IPS DF 4.7 (cell line): Measurements from ENCODE around the gene ARID1B.

Source experiments
- DNase-seq: peaks from one replicate; pipeline ENCODE4 v3.0.0-alpha.2; 2013; ENCODE audit warnings: low spot score; ENCODE audit errors: extremely low read depth

The ARID1B gene

DNA sequence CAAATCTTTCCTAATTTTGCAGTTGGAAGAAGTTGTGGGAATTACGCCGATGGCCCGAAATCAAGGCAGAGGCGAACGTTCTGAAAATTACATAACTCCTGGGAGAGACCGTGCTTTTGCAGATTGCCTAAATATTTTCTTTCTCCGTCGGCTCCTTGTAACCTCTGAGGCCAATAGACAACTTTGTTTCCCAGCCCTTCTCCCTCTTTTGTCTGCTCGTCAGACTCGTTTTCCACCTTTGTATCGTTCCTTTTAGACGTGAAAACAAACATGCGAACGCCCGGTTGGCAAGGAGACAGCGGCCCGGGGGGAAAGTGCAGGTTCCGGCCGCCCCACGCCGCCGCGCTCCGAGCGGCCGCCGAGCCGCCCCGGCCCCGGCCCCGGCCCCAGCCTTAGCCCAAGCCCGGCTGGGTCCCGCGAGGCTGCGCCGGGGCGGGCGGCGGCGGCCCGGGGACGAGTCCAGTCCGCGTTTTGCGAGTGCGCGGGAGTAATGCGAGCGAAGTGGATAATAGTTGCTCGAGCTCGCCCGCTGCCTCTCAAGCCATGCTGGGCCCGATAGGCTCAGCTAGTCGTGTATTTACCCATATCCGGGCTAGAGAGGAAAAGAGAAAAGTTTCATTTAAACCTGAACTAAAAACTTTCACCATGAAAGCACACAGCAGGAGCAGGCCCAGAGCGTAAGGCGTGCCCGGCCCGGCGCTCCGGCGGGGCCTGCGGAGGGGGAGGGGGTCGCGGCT lies at the start of gene ARID1B:
TSS of gene ARID1B (plus strand) at position 539 of the 737 bp plus-strand sequence. CDS start 303 bp downstream, outside the sequence.
- no peak for DNase-seq

DNA sequence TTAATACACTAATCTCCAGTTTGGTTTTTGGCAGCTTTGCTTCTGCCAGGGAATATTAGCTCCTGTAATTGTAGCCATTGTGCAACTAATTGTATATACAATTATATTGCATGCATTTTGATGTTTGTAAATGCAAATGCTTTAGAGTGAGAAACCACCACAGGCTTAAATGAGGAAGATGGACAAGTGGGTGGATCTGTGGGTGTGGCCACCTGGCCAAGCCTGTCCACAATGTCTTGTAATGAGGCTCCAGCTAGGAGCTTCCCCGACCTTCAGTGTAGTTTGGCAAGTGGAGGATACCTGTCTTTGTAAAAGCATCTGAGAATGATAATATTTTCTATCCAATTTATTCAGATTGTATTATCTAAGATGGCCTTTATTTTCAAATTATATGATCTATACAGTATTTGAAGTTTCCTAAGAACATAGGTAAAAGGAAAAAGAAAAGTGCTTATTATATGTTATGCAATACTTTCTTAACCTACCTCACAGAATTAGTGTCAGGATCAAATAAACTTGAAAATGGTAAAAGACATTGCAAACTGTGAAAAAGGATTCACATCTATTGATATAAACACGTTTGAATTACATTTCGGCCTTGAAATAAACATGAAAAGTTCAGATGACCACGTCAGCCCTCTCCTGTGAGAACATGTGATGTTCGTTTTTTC lies 49.3 kb upstream of the ARID1B start:
- no peak for DNase-seq

DNA sequence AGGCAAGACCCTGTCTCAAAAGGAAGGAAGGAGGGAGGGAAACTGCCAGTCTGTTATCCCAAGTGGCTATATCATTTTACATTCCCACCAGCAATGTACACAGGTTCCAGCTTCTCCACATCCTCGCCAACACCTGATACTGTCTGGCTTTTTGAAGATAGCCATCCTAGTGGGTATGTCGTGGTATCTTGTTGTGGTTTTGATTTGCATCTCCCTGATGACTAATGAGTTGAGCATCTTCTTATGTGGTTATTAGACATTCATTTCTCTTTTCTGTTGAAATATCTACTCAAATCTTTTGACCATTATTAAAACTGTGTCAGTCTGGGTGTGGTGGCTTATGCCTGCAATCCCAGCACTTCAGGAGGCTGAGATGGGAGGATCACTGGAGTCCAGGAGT lies 47.9 kb upstream of the ARID1B start:
- DNase-seq = no peak

DNA sequence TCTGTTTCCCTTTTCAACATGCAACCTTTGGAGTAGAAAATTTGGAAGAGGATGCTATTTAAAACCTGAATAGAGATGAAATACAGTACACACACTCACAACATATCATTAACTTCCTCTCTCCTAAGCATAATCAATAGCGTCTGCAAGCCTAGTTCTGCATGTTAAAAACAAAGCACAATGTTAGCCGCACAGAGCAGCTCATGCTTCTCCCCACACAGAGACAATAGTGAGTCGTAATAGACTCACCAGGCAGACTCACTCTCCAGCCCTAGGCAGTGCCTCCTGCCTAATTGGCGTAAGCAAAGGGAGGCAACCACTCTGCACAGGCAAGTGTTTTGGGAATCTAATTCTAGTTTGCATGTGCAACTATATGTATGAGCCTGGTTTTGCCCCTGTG lies 45.8 kb upstream of the ARID1B start:
- DNase-seq = no peak

- DNase-seq = no peak
Observed at GRCh38 chr6:156735751-156736150, 41.4 kb upstream of the ARID1B start.

DNA sequence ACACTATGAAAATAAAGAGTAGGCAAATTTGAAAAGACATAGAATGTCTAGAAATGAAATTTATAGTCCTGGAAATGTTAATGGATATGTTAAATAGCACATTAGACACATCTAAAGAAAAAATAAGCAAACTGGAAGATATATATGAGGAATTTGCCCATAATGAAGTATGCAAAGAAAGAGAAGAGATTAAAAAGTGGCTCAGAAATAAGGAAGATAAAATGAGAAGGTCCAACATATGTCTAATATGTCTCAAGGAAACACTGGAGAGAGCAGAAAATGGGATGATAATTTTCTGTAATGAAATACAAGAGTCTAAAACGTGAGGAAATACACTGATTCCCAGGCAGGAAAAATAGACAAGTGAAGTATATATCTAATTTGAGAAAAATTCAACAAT lies 36.6 kb upstream of the ARID1B start:
- no peak for DNase-seq

GRCh38 chr6:156741287-156742073 lies 35.7 kb upstream of the ARID1B start:
- no peak for DNase-seq

DNA sequence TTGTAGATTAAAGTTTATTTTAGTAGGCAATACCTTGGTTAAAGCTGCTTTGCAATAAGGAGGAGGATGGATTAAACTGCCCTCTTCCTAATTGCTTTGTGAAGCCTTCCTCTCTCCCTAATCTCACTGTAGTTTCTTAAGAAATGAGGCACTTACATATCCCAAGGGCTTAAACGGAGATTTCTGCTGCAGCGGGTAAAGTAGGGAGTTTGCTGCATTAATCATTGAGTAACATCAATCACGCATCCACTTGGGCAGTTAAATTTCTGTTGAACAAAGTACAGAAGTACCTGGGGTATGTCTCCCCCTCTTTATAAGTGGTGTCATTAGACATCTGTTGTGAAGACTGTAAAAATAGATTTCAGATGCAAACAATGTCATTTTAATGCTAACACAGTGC lies 29.5 kb upstream of the ARID1B start:
- DNase-seq = no peak

DNA sequence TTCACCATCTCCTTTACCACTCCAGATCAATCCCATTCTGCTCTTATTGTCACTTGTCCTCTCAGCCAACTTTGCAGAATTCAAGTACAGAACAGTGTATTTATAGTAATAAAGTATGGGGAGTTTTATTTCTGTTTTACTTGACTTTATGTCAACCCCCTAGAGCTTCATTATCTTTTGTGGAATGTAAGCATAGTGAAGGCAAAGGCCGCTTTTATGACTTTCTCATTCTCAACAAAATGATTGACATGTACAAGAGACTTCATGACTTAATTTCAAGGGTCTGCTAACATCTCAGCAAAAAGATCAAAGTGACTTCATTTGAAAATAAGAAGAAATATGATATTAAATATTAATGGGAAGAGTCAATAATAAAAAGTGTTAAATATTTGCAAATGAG lies 28.7 kb upstream of the ARID1B start:
- no peak for DNase-seq

DNA sequence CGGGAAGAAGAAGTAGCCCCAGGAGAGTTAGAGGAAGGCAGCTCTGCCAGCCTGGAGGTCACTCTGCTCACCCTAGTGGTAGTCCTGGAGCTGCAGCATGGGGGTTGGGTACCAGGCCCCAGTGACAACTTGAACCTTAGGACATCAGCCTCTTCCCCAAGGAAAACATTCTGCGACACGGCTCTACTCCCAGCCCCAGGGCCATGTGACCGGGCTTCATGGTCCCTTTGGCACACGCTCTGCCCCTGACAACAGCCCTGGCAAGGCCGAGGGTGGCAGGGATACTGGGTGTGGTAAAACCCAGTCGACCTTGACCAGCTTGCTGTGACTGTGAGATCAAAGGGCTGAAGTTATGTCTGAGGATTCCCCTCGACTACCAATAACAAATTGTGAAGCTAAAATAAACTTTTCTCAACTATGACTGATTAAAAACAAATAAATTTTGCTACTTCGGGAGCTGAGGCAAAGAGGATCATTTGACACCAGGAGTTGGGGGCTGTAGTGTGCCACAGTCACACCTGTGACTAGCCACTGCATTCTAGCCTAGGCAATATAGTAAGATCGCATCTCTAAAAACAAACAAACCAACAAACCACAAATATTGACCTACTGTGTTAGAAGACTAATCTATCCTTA lies 24.4 kb upstream of the ARID1B start:
- no peak for DNase-seq

GRCh38 chr6:156756630-156757610 lies 20.3 kb upstream of the ARID1B start:
- no peak for DNase-seq

DNA sequence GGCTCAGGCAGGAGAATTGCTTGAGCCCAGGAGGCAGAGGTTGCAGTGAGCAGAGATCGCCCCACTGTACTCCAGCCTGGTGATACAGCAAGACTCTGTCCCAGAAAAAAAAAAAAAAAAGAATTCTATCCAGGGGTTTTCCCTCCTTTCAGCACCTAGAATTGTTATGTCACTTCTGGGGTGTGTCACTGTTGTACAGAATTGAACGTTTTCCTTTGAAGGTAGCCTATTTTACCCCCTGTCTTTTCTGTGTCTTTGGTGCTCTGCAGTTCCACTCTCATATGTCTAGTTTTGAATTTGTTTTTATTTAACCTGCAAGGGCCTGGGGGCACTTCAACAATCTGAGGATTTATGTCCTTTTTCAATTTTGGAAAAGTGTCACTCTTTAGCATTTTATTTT lies 19.3 kb upstream of the ARID1B start:
- no peak for DNase-seq

DNA sequence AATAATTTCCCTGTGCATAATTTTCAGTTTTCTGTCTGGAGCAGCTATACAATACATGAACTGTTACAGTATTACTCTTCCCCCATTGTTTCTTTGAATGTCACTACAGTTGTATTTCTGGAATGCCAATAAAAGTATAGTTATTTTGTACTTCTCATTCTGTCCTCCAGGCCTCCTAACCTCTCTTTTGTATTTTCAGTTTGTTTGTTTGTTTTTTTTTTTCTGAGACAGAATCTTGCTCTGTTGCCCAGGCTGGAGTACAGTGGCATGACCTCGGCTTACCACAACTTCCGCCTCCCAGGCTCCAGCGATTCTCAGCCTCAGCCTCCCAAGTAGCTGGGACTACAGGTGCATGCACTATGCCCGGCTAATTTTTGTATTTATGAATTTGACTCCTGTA lies 16.8 kb upstream of the ARID1B start:
- DNase-seq = no peak

DNA sequence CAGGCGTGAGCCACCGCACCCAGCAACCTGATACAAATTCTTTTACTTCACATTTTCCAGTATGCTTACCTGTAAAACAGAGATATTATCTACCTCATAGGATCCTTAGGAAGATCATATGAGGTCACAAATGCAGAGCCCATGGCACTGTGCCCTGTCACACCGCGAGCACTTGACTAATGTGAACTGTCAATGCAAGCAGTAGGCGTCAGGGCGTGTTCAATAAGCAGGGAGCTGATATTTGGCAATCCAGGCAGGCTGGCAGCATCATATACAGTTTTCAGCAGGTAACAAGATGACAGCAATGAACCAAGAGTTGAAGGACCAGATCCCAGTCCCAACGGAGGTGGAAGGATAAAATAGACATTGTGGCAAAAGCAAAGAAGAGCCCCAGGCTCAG lies 14.6 kb upstream of the ARID1B start:
- no peak for DNase-seq

DNA sequence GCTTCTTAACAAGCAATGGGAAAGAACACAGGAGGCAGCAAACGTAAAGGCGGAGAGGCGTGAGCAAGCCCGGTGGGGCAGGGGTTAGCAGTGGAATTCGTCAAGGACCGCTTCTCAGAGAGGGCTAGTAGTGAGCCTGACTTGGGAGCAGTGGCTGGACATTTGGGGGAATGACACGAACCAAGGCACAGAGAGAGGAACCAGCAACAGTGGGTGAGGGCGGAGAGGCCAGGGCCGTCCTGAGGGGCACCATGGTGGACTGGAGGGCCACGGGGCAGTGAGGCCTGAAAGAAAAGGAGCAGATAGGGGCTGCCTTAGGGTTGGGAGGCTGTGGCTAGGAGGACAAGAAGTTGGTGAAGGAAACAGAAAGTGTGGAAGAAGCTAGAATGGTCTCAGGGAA lies 12.1 kb upstream of the ARID1B start:
- no peak for DNase-seq

DNA sequence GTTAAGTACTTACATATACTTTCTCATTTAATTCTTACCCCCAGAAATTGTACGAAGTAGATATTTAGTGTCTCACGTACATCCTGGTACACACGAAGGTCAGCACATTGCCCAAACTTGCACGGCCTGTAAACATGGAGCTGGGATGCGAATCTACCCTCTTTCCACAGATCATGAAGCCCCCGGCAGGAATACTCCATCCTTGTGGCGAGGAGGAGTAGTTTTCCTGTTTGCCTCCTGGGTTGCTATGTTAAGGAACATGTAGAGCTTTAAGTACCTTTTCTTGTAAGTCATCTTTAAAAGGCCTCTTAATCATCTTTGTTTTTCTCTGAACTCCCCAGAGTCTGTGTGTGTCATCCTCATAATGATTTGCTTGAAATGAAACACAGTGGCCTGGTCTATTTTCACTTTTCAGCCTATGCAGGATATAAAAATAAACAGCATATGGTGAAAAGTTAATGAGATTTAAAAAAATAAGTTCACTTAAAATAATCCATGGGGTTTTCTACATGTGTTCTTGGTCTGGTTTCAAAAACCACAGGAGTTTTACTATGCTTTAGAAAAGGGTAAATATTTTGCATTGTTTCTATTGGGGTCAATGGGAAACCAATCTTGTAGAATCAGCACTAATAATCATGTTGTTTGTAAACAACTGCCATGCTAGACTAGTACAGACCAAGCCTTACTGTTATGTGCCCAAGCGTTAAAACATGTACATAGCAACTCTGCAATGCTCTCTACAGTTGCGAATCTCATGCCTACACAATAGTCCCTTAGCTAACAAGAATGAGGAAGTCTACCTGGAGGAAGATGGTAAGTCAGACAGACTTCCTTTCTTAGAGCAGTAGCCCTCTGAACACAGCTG lies 9.3 kb upstream of the ARID1B start:
- no peak for DNase-seq

DNA sequence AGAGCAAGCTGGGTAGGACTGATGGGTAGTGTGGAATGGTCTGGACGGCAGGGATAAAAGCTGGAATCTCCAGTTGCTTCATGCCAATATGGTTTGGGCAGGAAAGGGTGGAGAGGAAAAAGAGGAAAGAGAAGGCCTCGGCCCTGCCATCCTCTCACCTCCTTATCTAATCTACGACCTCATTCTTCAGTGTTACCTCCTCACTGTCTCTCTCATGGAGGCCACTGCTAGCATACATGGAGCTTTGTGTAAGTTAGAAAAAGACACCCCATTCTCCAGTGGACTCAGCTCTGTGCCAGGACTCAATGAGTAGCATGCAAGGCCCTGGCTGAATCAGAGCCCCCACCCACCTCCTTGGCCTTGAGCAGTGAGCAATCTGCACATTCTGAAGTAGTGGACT lies 6.1 kb upstream of the ARID1B start:
- no peak for DNase-seq

DNA sequence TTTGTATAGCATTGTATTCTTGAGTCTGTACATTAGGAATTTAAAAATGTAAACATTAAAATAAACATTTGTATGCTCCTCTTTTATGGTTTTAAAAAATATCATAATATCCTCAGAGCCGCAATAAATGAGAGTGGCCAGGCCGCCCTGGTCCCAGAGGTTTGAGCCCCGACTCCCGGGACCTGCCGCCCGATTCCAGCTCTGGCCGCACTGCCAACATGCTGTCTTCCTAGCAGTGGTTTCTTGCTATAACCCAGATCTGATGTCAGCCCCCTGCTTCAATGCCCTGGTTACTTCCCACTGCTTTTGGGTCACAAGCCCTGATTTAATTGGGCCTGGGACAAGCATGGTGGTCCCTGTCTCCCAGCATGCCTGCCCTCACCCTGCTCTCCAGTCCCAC lies 5.4 kb upstream of the ARID1B start:
- no peak for DNase-seq

DNA sequence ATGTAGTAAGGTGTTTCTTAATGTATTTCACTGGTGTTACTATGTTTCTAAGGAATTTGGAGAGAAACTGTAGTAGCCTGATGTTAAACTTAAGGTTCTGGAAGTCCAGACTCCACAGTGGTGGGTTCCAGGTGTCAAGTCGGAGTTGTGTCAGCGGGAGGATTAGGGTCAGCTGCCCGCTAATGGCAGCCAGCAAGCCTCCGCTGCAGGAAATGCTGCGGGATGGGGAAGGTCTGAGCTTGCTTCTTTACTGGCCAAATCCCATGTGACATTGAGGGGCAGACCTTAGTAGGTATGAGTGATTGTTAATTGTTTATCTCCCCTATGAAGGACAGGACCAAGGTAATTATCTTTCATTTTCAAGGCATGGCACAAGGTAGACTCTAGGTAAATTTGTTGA lies 3.7 kb upstream of the ARID1B start:
- DNase-seq = no peak
